Keratinocyte (primary cell): ENCODE data around the gene CNTD1. TPM values are rescaled to one million over a fixed set of nuclear protein-coding genes. Genes with fewer than 3 reads are reported as not detected.

Experiments used
- DNase-seq: peaks from one replicate; pipeline ENCODE4 v3.0.0-alpha.2; 2011; ENCODE audit warnings: low read depth, missing footprints, low spot score
- FAIRE-seq: peaks from 2 replicates; lab custom pipeline; 2011; peaks lifted over from hg19 to GRCh38; lab: Jason Lieb, UNC
- H2AFZ ChIP-seq: 2 replicates; pipeline ENCODE4 v1.6.0; 2012; ENCODE audit warnings: low read length, control low read depth, inconsistent platforms; ENCODE audit not compliant: control insufficient read depth
- H3K27ac ChIP-seq: 2 replicates; pipeline ENCODE4 v1.5.1; 2011; ENCODE audit warnings: low read length; ENCODE audit not compliant: control insufficient read depth, insufficient read depth
- H3K27me3 ChIP-seq: 3 replicates; pipeline ENCODE4 v1.6.0; 2011; ENCODE audit warnings: low read length; ENCODE audit not compliant: control insufficient read depth, insufficient read depth; ENCODE audit errors: extremely low read depth
- H3K36me3 ChIP-seq, 2 experiments: 2 replicates in 1 of 2; 3 replicates in 1 of 2; pipeline ENCODE4 v1.5.1; 2011; ENCODE audit warnings: low read length in 2 of 2, mild to moderate bottlenecking in 1 of 2; ENCODE audit not compliant: control insufficient read depth in 2 of 2, insufficient read depth in 2 of 2; ENCODE audit errors: extremely low read depth in 1 of 2
- H3K4me1 ChIP-seq: 3 replicates; pipeline ENCODE4 v1.5.1; 2011; ENCODE audit warnings: low read length; ENCODE audit not compliant: control insufficient read depth, insufficient read depth; ENCODE audit errors: extremely low read depth
- H3K4me2 ChIP-seq: 3 replicates; pipeline ENCODE4 v1.6.0; 2011; ENCODE audit warnings: low read depth, low read length; ENCODE audit not compliant: control insufficient read depth, insufficient read depth; ENCODE audit errors: extremely low read depth
- H3K4me3 ChIP-seq, 3 experiments: fragments of 200-600 bp in 1 of 3; sonication (generic) in 1 of 3; 2 replicates in 2 of 3; 3 replicates in 1 of 3; pipeline ENCODE4 v1.5.1; 2011 to 2016; ENCODE audit warnings: low read length in 3 of 3, mild to moderate bottlenecking in 3 of 3, control low read depth in 2 of 3, inconsistent platforms in 1 of 3, low read depth in 1 of 3, mixed read lengths in 1 of 3, mixed run types in 1 of 3, moderate library complexity in 1 of 3; ENCODE audit not compliant: control insufficient read depth in 2 of 3, insufficient read depth in 2 of 3; ENCODE audit errors: extremely low read depth in 1 of 3
- H3K79me2 ChIP-seq: 2 replicates; pipeline ENCODE4 v1.6.0; 2012; ENCODE audit warnings: low read length; ENCODE audit not compliant: control insufficient read depth, insufficient read depth
- H3K9ac ChIP-seq: 3 replicates; pipeline ENCODE4 v1.6.0; 2011; ENCODE audit warnings: low read length; ENCODE audit not compliant: control insufficient read depth, insufficient read depth; ENCODE audit errors: extremely low read depth
- H3K9me1 ChIP-seq: 3 replicates; pipeline ENCODE4 v1.6.0; 2011; ENCODE audit warnings: low read length; ENCODE audit not compliant: control insufficient read depth, insufficient read depth; ENCODE audit errors: extremely low read depth
- H3K9me3 ChIP-seq: 2 replicates; pipeline ENCODE4 v1.5.1; 2012; ENCODE audit warnings: low read depth, low read length; ENCODE audit not compliant: control insufficient read depth
- H4K20me1 ChIP-seq: 3 replicates; pipeline ENCODE4 v1.6.0; 2011; ENCODE audit warnings: low read length; ENCODE audit not compliant: control insufficient read depth, insufficient read depth; ENCODE audit errors: extremely low read depth
- EZH2 ChIP-seq: IDR thresholded peaks from one replicate; pipeline ENCODE4 v1.6.1; 2012; ENCODE audit warnings: inconsistent platforms, mild to moderate bottlenecking, low read length, moderate library complexity
- dilution Hi-C: fragments of 300-500 bp; cut with MboI; formaldehyde crosslinking; loops from one replicate; pipeline ENCODE4 v1.7.0; 2020; ENCODE audit warnings: low sequenced_read_pairs; ENCODE audit not compliant: extremely low pct_ligation_motif_present
- polyA plus RNA-seq, 5 experiments: library from polyadenylated mRNA; depleted of rRNA in 3 of 5; stranded (reverse) in 3 of 5; stranded (forward) in 1 of 5; unstranded in 1 of 5; fragments of >200 nt; gene quantifications; 1 replicate in 1 of 5; 2 replicates in 3 of 5; 3 replicates in 1 of 5; pipeline versions ENCODE4 v1.2.1 to v1.2.3, GENCODE V29; 2011 to 2012; ENCODE audit warnings: missing spikeins in 2 of 5, low read depth in 1 of 5, low replicate concordance in 1 of 5
- TF ChIP-seq, protein P1 (sequence below), 3 experiments: IDR thresholded peaks in 1 of 3; conservative IDR thresholded peaks in 1 of 3; optimal IDR thresholded peaks in 1 of 3; 2 replicates in 2 of 3; 3 replicates in 1 of 3; pipeline versions ENCODE3 to v1.5.1; 2011; ENCODE audit warnings: low read length in 3 of 3, mild to moderate bottlenecking in 3 of 3, moderate library complexity in 2 of 3, control low read depth in 1 of 3, inconsistent platforms in 1 of 3; ENCODE audit not compliant: insufficient read depth in 2 of 3; ENCODE audit errors: extremely low read depth in 1 of 3

CNTD1 gene
- polyA plus RNA-seq, 1 donor (not counting 4 experiments of a cell fraction or from before 2014, with no cell fraction given): not detected

DNA sequence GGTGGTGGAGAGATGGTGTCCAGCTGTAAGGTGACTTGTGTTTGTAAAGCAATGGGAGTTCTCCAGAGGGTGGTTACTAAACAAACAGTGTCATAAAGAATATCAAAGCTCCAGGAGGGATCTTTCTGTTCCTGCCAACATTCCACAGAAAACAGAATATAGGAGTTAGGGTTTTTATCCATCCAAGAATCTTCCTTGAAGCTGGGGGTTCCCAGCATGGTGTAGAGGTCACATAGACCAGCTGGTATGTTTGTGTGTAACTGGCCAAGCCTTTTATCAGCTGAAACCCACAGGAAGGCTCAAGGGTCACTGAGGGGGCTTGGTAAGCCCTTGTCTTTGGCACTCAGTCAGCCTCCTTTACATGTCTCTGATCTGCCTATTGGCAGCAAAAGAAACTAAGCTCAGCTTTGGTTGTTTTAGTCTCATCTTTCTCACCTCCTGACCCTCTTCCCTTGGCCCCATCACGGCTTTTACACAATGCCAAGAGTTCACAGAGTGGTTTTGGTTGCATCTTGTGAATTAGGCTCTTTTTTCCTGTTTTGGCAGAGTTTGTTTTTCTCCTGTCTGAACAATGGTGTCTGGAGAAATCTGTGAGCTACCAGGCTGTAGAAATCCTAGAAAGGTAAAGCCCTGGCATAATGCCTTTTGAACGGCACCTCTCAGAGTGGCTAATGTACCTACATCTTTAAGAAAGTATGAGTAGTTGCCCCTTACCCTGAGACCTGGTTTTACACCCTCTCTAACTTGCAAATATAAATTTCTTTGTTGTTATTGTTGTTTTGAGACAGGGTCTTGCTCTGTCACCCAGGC, 4.6 kb downstream of the CNTD1 start:
- no peaks in the 10 kb centered on the region for H3K79me2 ChIP-seq
- H3K9ac ChIP-seq: no peak overlapping the region
- DNase-seq (no peak), FAIRE-seq (no peak)
- H3K4me1 ChIP-seq: no peaks in the 10 kb centered on the region
- no peak overlapping the region for H2AFZ ChIP-seq
- TF ChIP-seq, protein P1, sequence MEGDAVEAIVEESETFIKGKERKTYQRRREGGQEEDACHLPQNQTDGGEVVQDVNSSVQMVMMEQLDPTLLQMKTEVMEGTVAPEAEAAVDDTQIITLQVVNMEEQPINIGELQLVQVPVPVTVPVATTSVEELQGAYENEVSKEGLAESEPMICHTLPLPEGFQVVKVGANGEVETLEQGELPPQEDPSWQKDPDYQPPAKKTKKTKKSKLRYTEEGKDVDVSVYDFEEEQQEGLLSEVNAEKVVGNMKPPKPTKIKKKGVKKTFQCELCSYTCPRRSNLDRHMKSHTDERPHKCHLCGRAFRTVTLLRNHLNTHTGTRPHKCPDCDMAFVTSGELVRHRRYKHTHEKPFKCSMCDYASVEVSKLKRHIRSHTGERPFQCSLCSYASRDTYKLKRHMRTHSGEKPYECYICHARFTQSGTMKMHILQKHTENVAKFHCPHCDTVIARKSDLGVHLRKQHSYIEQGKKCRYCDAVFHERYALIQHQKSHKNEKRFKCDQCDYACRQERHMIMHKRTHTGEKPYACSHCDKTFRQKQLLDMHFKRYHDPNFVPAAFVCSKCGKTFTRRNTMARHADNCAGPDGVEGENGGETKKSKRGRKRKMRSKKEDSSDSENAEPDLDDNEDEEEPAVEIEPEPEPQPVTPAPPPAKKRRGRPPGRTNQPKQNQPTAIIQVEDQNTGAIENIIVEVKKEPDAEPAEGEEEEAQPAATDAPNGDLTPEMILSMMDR (optimal IDR thresholded peaks at IDR 0.05 in 1 of 3, IDR thresholded peaks at IDR 0.05 in 1 of 3, conservative IDR thresholded peaks at IDR 0.05 in 1 of 3; ENCODE audit: extremely low read depth in 1 of 3, insufficient read depth in 2 of 3, low read length in 3 of 3): no peak
- no peak for TF ChIP-seq EZH2
- dilution Hi-C loops: no loop called here
- H3K27ac ChIP-seq: no peak overlapping the region
- H3K36me3 ChIP-seq: no peaks in the 10 kb centered on the region
- H4K20me1 ChIP-seq: no peaks in the 10 kb centered on the region
- no peaks in the 10 kb centered on the region for H3K9me3 ChIP-seq
- no peak overlapping the region for H3K4me3 ChIP-seq
- H3K4me2 ChIP-seq: no peak overlapping the region
- no peaks in the 10 kb centered on the region for H3K27me3 ChIP-seq
- no peaks in the 10 kb centered on the region for H3K9me1 ChIP-seq

- no peak overlapping the region for H3K9ac ChIP-seq
- H3K36me3 ChIP-seq: no peaks in the 10 kb centered on the region
- no peaks in the 10 kb centered on the region for H3K79me2 ChIP-seq
- H3K4me2 ChIP-seq: no peak overlapping the region
- dilution Hi-C loops: no loop called here
- H4K20me1 ChIP-seq: no peaks in the 10 kb centered on the region
- no peaks in the 10 kb centered on the region for H3K27me3 ChIP-seq
- no peak overlapping the region for H3K27ac ChIP-seq
- no peaks in the 10 kb centered on the region for H3K9me1 ChIP-seq
- DNase-seq (no peak), FAIRE-seq (no peak)
- H3K4me3 ChIP-seq: no peak overlapping the region
- no peaks in the 10 kb centered on the region for H3K9me3 ChIP-seq
- no peaks in the 10 kb centered on the region for H3K4me1 ChIP-seq
- TF ChIP-seq EZH2: no peak
- TF ChIP-seq, protein P1 (optimal IDR thresholded peaks at IDR 0.05 in 1 of 3, IDR thresholded peaks at IDR 0.05 in 1 of 3, conservative IDR thresholded peaks at IDR 0.05 in 1 of 3; ENCODE audit: extremely low read depth in 1 of 3, insufficient read depth in 2 of 3, low read length in 3 of 3): no peak
- H2AFZ ChIP-seq: no peak overlapping the region
Observed at GRCh38 chr17:42804918-42805367, 6.3 kb downstream of the CNTD1 start.
